GM18505 (cell line): ENCODE measurements around the gene GEMIN4.

Experiments
- ATAC-seq: cut with Tn5 transposase; IDR thresholded peaks from one replicate; pipeline ENCODE4 v1.9.1; 2021; ENCODE audit not compliant: unreplicated experiment
- POLR2A ChIP-seq: IDR thresholded peaks from 4 replicates; pipeline ENCODE4 v1.6.1; 2011; ENCODE audit warnings: borderline replicate concordance; ENCODE audit not compliant: insufficient read depth, insufficient read length; ENCODE audit errors: extremely low read depth

GEMIN4 gene

GRCh38 chr17:740240-741017 lies 11.6 kb downstream of the GEMIN4 start:
- peak; percentile 63 for ATAC-seq
- TF ChIP-seq POLR2A = no peak

DNA sequence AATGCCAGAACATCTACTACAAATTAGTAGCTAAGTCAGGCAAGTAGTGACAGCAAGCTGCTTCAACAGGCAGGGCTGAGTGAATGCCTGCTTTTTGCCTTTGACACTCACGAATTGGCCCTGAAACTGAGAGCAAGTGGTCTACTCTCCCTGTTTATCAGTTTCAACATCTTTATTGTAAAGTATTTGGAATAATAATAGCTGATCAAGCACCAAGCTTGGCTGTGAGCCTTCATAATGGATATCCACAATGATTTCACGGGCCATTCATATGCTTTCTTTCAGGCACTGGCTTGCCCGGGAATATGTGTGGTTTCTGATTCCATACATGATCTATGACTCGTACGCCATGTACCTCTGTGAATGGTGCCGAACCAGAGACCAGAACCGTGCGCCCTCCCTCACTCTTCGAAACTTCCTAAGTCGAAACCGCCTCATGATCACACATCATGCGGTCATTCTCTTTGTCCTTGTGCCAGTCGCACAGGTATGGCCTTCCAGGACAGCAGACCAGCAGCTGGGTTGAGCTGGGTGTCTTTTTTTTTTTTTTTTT lies 14.4 kb downstream of the GEMIN4 start:
- no peak for ATAC-seq
- TF ChIP-seq POLR2A = no peak

- no peak for TF ChIP-seq POLR2A
- no peak for ATAC-seq
Measured at GRCh38 chr17:733743-734142, 18.3 kb downstream of the GEMIN4 start.

DNA sequence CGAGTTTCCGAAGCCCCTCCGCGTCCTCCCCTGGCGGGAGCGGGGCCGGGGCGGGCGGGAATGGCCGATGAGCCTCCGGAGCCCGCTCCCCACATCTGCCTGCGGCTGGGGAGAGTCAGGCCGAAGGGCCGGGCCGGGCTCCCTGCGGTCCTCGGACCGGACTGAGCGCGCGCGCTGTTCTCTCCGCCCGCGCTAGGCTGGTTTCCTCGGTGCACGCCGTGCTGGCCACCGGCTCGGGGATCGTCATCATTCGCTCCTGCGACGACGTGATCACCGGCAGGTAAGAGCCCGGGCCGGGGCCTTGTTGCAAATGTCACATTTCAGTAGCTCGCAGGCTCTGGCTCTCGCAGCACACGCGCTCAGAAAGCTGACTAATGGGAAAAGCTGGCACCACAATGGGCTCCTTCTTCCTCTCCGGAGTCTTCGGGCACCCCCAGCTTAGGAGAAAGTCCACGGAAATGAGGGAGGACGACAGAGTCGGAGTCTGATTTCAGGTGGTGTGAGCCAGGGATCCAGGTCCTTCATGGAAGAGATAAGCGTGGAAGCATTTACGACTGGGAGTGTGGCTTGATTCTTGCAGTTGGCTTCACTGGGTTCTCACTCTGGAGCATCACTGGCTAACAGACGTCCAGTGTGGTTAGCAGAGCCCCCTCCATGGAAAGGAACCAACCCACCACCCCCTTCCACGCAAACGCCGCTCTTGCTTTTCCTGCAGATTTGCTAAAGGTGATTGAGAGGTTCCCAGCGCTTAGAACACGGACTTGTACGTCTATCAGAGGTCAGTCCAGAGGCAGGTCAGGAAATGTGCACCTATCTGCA lies 19.0 kb downstream of the GEMIN4 start:
- peak; percentile 38 for ATAC-seq
- peak; percentile 21 for TF ChIP-seq POLR2A

GRCh38 chr17:732067-732901 lies 19.8 kb downstream of the GEMIN4 start, which contains the start of gene TLCD3A:
Gene TLCD3A, plus strand, starts transcription at chr17:732596. Its CDS starts 52 bp downstream, at chr17:732648.
- peak; percentile 28 for TF ChIP-seq POLR2A
- peak; percentile 66 for ATAC-seq

DNA sequence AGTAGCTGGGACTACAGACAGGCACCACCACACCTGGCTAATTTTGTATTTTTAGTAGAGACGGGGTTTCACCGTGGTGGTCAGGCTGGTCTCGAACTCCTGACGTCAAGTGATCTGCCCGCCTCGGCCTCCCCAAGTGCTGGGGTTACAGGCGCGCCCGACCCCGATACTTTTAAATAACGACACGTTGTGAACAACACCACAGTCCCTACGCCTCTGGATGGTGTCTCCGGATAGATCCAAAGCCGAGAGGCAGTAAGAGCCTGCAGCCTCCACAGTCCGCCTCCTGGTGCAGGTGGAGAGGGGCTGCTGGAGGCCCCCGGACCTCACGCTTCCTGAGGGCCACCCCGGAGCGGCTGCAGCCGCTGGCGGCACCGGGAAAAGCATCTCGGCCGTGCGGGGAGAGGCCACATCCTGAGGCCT lies 20.4 kb downstream of the GEMIN4 start:
- no peak for TF ChIP-seq POLR2A
- no peak for ATAC-seq

- TF ChIP-seq POLR2A = no peak
- no peak for ATAC-seq
Measured at GRCh38 chr17:728911-729310, 23.2 kb downstream of the GEMIN4 start.

GRCh38 chr17:726271-726919 lies 25.7 kb downstream of the GEMIN4 start:
- ATAC-seq = no peak
- no peak for TF ChIP-seq POLR2A

DNA sequence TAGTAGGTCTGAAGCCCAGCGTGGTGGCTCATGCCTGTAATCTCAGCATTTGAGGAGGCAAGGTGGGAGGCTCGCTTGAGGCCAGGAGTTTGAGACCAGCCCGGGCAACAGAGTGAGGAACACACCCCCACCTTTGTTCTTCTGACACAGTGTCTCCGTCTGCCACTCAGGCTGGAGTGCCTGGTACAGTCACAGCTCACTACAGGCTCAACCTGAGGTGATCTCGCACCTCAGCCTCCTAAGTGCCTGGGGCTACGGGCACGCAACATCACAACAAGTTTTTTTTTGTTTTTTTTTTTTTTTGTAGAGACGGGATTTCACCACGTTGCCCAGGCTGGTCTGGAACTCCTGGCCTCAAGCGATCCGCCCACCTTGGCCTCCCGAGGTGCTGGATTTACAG lies 26.3 kb downstream of the GEMIN4 start:
- no peak for ATAC-seq
- no peak for TF ChIP-seq POLR2A

- ATAC-seq = no peak
- no peak for TF ChIP-seq POLR2A
Measured at GRCh38 chr17:725084-725483, 27.0 kb downstream of the GEMIN4 start.

- no peak for ATAC-seq
- no peak for TF ChIP-seq POLR2A
Measured at GRCh38 chr17:721540-721937, 30.5 kb downstream of the GEMIN4 start.
